Retina (tissue), 1 donor: ENCODE data around the gene PAK4.
A peak's percentile ranks its signal among the peaks of the same experiment; 100 is the strongest.

Experiments used
- DNase-seq: peaks from one replicate; pipeline ENCODE4 v3.0.0-alpha.2; 2016

The PAK4 gene

DNA sequence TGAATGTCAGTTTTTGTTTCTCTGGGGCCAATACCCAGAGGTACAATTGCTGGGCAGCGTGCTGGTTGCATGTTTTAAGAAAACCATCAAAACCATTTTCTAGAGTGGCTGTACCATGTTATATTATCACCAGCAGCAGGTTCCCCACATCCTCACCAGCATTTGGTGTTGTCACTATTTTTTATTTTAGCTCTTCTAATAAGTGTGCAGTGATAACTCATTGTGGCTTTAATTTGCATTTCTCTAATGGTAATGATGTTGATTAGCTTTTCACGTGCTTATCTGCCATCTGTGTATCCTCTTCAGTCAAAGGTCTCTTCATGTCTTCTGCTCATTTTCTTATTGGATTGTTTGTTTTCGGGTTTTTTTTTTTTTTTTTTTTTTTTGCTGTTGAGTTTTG lies 21.9 kb downstream of the PAK4 start:
- no peak for DNase-seq

DNA sequence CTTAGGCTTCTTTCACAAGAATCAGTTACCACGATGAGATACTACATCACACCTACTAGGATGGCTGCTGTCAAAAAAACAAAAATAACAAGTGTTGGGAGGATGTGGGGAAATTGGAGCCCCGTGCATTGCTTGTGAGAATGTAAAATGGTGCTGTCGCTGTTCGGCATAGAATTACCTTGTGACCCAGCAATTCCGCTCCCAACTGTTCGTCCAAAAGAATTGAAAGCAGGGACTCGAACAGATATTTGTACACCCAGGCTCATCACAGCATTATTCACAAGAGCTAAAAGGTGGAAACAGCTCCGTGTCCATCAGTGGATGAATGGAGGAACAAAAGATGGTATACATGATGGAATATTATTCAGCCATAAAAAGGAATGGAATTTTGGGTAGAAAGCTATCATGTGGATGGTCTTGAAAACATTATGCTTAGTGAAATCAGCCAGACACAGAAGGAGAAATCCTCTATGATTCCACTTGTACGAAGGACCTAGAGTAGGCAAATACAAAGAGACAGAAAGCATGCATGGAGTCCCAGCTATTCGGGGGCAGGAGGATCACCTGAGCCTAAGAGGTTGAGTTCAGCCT lies 23.4 kb downstream of the PAK4 start:
- DNase-seq = no peak

DNA sequence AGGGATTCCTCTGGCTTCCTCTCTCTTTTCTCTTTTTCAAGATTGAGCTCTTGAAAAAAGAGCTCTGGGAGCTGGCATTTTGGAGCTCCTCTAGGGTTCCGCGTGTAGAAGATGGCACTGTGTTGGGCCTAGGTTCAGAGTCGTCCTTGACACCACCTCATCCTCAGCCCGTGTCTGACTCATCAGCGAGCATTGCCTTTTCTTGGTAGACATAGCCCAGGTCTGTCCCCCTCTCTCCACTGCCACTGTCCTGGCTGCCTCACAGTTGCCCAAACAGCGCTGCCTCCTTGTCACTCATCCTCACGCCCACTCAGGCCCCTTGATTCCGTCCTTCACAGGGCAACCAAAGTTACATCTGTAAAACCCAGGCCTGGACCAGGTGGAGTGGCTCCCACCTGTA lies 24.6 kb downstream of the PAK4 start:
- no peak for DNase-seq

DNA sequence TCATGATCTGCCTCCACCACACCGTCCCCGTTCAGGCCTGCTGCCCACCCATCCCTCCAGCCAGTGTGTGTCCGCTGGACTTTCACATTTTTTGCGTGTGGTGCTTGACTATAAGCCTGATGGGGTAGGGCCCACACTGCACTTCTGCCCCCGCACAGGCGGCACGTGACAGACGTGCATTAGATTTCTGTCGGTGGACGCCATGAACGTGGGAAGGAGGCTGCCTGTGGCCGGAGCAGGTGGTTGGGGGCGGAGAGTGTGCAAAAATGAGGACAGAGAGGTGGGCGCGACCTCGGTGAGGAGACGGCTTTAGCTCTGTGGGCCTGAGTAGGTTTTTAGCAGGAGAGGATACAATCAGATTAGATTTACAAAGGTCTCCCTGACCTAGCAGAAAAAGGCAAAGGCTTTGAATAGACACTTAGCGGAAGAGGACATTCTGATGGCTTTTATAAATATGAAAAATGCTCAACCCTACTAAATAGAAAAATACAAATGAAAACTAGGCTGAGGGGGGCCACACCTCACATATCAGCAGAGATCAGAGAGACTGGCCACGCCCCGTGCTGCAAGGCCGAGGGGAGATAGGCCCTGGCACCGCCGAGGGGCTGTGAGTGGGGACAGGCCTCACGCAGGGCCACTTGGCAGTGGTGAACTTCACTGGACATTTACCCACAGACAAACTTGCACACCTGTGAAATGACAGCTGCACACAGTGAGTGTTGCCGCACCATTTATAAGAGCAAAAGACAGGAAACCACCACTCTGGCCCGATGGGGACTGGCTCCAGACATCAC lies 25.4 kb downstream of the PAK4 start:
- no peak for DNase-seq

DNA sequence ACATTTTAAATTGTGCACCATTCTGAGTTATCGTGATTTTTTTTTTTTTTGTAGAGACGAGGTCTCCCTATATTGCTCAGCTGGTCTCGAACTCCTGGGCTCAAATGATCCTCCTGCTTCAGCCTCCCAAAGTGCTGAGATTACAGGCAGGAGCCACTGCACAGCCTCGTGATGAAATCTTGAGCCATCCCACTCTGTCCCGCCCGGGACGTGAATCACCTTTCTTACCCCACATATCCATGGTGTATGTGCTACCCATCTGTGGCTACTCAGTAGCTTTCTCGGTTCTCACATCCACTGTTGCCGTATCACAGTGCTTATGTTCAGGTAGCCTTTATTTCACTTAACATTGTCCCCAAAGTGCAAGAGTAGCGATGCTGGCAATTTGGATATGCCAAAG lies 26.5 kb downstream of the PAK4 start:
- no peak for DNase-seq

DNA sequence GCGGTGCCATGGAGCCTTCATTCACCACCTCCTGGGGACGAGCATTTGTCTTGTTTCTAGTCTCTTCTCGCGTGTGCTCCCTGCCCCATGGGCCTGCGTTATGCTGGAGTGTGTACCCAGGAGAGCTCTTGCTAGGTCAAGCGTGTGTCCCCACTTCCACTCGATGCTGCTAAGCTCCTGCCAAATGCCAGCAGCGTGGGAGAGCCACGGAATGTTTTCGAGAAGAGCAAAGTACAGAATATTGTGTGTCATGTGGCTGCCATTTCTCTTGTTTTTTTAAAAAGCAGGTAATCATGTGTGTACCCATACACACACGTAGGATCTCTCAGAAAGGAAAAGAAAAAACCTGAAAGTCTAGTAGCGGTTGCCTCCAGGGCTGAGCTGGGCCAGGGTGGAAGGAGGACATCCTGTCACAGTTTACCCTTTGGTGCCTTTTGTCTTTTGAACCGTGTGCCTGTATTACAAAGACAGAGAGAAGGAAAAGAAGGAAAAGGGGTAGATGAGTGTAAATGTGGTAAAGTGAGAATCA lies 28.6 kb downstream of the PAK4 start:
- no peak for DNase-seq

DNA sequence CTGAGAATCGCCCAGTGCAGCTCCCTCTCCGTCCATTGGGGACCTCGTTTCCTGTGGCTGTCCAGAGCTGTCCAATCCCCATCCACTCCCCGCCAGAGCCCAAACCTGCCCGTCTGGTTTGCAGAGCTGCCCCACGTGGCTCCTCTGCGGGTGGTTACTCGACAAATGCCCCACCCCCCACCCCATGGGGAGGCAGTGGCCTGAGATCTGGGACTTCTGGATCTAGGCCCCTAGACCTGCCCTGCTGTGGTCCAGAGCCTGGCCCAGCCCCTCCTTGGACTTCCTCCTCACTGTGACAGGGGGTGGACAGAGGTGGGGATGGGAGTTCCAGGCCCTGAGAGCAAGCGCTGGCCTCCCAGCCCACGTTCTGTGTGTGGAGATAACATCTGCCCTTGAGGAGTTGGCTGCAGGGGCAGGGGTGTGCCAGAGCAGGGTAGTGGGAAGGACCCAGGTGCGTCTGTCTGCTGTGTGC lies 29.1 kb downstream of the PAK4 start:
- no peak for DNase-seq

DNA sequence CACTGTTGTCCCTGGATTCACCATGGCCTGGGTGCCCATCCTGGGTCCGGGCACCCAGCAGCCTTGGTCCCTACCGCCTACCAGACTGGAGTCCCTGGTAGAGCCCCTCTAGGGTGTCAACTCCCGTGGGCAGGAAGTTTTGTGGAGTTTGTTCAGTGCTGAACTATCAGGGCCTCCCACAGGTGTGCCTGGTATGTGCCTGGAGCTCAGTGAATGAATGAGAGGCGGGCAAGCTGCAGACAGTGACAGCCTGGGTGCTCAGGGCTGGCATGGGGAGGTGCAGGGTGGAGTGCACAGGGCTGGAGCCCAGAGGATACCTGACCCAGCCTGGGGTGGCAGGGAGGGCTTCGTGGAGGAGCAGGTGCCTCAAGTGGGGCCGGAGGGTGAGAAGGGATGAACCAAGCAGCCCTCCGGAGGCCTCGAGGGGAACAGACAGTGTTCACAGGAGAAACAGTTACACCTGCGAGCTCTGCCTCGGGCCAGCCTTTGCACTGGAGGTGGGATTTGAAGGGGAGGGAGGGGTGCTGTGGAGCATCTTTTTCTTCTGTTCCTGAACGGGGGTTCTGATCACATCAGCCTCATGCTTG lies 29.6 kb downstream of the PAK4 start:
- no peak for DNase-seq

DNA sequence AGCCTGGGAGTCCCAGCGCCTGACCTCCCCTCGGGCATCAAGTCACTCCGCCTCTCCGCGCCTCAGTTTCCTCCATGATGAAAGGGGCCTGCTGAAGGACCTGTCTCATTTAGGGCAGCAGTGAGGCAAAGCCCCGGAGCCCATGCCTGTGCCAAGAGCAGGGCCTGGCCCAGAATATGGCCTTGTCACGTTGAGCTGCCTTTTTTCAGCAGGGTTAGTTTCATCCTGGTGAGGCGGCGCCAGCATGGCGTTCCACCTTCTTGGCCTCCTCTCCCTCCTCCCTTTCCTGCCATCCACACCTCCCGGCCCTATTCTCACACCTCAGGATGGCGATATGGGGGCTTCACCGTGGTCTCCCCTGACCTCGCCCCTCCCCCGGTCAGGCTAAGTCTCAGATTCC lies 30.2 kb downstream of the PAK4 start:
- DNase-seq = no peak

DNA sequence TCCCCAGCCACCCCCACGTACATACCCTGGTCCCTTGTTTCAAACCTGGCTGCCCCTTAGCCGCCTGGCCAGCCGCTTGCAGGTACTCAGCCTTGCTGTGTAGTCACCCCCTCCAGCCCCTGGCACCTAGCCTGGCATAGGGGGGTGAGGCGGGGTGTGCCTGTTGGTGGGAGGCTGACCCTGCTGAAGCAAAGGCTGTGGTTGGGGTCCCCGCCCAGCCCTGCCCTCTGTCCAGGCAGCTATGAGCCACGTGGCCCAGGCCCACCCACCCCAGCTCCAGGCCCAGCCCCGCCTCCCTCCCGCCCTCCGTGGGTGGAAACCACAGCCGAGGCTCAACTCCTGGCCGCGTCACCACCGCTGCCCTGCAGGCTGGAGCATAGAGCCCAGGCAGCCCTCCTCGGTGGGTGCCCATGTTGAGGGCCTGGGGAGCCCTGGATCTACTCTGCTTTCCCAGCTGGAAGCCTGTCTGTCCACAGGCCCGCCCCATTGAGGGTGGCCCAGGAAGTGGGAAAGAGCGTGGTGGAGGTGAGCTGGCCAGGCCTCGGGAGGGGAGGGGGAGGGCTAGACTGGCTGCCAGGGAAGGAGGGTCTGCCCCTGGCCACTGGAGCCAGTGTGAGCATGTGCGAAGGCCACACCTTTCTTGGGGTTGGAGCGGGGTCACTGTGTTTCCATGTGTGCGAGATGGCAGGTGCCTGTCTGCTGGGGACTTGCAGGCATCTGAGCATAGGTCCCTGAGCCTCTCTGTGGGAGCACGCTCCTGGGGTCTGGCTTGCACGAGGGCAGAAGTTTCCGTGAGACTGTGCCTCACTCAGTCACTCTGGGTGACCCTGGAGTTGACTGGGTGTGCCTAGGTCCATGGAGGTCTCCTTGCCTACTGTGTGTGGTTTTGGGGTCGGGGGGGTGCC lies 31.0 kb downstream of the PAK4 start:
- DNase-seq = no peak

DNA sequence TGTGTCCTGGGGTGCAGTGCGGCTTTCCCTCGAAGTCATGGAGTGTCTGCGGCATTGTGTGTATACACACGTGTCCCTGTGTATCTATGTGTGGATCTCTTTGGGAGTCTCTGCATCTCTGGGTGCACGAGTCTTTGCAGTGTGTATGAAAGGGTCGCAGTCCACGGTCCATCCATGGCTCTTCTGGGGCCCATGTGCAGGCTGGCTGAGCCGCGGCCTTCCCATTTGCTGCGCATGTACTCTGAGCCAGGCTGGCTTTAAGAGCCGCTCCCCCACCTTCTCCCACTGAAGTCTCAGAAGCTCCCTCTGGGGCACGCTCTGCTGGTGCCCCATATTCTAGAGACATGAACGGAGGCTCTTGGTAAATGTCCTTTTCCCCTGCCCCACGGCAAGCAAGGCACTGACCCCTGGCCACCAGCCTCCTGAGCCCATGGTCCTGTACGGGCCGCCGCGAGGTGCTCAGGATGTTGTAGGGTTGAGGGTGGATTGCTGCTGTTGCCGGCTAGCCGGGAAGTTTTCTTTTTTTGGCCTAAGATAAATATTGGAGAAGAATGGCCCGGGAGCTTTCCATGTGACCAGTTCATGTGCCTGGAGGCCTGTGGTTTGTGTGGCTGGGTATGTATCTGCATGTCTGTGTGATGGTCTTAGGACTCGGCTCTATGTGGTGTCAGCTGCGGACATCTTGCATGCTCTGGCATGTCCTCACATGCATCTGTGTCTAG lies 31.9 kb downstream of the PAK4 start:
- no peak for DNase-seq

DNA sequence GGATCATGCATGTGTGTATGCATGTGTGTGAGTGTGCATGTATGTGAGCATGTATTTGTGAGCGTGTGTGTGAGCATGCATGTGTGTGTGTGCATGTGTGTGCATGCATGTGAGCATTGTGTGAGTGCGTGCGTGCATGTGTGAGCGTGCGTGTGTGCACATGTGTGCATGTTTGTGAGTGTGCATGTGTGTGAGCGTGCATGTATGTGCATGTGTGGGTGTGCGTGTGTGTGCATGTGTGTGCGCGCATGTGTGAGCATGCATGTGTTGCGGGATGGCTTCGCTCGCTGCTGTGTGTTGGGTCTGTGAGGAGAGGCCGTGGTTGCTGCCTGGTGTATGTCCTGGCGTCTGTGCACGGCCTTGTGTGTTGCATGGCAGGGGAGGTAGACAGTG lies 32.4 kb downstream of the PAK4 start:
- no peak for DNase-seq

DNA sequence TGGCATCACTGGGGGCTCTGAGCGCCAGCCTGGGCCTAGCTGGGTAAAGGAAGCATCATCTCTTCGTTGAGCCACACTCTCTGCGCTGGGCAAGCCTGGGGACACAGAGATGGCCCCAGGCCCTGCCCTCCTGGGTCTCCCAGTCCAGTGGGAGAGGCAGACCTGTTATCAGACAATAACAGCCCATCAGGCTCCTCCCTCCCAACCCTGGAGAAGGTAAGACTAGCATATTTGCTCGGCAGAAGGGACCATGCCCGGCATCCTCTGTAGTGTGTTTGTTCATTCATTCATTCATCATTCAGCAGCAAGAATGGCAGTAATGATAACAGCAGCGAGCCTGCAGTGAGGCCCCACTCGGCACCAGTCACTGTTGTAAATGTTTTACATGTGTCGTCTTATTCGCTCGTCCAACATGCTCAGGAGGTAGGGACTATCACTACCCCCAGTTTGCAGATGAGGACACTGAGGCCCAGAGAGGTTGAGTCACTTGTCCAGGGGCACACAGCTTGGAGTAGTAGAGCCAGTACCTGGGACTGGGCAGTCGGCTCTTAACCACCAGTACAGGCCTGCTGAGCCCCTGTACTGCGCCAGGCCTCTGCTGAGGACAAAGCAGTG lies 33.2 kb downstream of the PAK4 start:
- no peak for DNase-seq

DNA sequence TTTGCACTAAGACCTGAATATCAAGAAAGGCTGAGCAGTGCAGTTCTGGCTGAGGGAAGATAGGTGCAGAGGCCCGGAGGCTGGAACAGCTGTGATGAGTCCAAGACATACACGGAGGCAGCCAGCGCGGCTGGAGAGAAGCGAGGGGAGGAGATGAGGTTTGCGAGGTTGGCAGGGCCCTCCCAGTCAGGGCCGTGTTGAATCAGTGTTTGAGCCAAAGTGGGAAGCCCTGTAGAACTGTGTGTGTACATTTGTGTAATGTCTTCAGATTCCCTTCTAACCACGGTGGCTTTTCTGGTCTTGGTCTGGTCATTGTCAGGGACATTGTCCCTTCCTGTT lies 34.9 kb downstream of the PAK4 start:
- no peak for DNase-seq

DNA sequence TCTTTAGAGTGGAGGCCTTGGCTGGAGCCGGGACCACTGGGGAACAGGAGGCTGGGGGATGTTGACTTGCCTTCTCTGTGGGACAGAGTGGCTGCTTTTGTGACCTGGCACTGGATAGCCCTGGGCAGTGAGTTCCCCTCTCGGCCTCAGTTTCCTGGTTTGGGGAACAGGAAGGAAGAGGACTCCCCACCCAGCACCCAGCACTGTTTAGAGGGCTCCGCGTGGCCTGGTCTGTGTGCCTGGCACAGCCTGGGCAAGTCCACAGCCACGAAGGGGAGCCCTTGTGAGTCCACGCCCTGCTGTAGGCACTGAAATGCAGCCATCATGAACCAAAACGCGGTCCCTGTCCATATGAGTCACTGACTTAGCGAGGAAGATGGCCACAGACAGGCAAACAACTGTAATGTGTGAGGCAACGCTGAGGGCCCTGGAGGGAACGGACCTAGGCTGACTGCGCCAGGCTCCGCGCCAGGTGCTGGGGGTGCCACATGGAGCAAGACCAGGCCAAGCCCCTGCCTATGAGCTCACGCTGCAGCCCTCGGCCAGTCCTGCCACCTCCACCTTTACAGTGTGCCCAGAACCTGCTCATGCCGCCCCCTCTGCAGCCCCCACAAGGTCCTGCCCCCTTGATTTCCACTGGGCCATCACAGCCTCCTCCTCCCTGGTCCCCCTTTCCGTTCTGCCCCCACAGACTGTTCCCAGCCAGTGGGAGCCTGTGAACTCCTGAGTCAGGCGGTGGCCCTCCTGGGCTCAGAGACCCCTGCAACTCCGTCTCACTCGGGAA lies 35.5 kb downstream of the PAK4 start:
- no peak for DNase-seq

DNA sequence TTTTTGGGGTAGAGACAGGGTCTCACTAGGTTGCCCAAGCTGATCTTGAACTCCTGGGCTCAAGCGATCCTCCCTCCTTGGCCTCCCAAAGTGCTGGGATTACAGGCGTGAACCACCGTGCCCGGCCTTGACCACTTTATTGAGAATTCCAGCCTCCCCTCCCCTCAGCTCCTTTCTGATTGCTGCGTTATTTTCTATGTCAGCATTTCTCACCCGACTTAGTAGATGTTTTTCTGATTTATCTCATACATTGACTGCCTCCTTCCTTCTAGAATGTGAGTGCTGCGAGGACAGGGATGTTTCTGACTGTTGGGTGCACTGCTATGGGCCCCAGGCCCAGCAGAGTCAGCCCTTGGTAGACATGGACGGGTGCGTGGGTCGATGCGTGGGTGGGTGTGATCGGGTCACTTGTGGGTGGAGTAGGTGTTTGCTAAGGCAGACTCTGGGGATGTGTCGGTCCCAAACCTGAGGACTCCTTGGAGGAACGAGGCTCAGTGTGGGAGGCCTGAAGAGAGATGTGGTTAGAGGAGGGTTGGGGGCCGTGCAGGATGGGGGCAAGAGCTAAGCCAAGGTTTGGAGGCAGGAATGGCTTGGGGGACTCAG lies 37.0 kb downstream of the PAK4 start:
- no peak for DNase-seq

DNA sequence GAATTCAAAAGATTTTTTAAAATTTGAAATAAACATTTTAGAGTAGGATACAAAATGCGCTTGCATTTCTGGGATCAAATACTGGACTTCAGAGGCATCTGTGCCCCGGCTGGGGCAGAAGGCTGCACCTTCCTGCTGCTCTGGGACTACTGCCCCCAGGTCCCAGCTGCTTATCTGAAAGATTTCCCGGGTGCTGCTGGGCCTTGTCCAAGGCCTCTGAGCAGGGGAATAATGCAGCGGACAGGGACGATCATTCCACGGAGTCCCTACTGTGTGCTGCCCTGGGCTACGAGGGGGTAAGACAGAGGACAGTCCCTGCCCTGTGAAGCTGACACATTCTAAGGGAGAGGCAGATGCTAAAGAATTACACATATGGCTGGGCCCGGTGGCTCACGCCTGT lies 38.0 kb downstream of the PAK4 start:
- no peak for DNase-seq

DNA sequence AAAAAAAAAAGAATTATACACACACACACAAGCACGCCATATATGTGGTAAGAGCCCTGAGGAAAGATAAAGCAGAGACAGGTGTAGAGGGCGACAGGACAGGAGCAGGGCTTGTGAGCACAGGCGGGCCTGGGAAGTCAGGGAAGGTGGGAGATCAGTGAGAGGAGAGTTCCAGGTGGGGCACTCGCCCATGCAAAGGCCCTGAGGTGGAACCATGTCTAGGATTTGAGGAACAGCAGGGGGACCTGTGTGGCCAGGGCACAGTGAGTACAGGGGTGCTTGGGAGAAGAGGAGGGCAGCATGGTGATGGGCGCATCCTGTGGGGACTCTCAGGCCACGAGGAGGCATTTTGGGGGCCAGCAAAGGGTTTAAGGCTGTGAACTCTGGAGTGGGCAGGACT lies 38.7 kb downstream of the PAK4 start:
- DNase-seq = no peak

DNA sequence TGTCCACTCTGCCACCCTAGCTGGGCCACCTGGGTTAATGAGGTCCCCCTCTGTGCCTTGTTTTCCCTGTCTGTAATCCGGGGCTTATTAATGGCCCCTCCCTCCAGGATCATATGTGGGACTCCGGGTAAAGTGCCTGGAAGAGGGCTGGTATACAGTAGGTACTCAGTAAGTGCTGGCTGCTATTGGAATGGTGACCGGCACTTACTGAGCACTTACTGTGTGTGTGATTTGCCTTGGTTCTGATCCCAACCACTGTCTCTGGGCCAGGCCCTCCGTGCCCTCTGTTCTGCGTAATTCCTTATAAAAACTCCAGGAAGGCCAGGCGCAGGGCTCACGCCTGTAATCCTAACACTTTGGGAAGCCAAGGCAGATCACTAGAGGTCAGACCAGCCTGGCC lies 40.3 kb downstream of the PAK4 start:
- DNase-seq = no peak

DNA sequence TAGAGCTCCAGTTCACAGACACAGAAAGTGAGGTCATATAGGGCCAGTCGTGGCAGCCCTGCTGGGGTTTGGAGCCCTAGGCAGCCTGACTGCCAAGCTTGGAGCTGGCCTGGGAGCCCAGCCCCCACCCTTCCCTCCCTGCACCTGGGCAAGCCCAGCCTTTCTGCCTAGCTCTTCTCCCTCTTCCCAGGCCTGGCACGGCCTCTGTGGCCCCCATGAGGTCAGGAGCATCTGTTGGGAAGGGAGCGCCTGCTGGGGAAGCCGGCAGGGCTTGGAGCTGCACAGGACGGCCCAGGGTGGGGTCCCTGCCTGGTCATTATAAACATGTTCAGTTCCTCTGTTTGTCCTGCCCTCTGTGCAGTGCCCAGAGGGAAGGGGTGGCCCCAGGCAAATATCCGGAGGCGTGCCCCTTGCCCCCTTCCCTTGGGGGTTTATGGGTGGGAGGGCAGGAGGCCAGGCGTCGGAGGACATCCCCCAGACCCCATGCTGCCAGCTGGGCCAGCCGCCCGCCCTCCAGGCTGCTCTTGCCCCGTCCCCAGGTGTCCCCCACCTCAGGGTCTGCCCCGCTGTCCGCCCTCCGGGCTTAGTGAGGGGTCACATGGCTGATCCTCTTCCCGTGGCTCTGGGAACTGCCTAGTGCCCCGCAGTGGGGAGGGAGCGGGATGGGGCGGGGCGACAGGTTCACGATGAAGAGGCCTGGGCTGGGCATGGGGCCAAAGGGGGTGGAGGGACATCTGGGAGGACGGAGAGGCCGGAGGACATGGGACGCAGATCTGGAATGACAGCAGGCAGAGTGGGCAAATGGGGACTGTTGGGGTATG lies 41.2 kb downstream of the PAK4 start:
- DNase-seq = peak; percentile 81
